ENCODE data around the gene BCAR1.
"Not testable (repeated sequence)": the region's sequence is repeated elsewhere in the genome, so short reads cannot be mapped to it uniquely, and the experiment has no call there.

Gene BCAR1

GRCh38 chr16:75224306-75225082 lies 26.9 kb downstream of the BCAR1 start:
- no peak for DNase-seq

GRCh38 chr16:75223129-75223528 lies 28.3 kb downstream of the BCAR1 start:
- not testable (repeated sequence) for DNase-seq

DNA sequence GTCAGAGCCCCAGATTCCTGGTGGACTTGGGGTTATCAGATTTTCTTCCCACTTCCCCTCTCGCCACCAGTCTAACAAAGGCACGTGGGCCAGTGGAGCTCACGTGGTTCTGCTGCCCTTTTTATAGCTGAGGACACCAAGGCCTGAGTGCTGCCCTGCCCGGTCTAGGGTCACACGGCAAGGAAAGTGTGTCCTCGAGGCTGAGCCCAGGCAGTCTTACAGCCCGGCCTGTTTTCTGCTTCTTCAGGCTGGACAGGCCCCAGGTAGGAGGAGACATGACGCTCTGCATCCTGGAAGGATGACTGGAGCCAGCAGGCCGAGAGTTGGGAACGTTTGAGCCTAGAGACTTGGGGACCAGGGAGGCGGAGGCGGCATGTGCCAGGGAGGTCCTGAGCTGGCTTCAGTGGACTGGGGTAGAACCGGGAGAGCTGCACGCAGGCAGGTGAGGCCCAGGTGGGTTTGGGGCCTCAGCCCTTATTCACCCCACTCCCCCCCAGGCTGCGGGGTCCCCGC lies 29.1 kb downstream of the BCAR1 start:
- no peak for DNase-seq

DNA sequence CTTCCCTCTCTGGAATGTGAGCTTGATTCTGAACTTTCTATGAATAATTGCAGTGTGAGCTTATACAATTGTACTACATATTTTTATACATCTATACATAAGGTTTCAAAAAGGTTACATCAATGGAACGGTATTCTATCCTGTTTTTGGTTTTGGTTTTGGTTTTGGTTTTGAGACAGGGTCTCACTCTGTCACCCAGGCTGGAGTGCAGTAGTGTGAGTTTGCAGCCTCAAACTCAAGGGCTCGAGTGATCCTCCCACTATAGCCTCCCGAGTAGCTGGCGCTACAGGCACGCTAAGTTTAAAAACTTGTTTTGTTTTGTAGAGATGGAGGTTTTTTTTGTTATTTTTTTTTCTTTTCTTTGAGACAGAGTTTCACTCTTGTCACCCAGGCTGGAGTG lies 31.6 kb downstream of the BCAR1 start:
- DNase-seq: no peak

GRCh38 chr16:75219088-75219487 lies 32.3 kb downstream of the BCAR1 start:
- DNase-seq: no peak

DNA sequence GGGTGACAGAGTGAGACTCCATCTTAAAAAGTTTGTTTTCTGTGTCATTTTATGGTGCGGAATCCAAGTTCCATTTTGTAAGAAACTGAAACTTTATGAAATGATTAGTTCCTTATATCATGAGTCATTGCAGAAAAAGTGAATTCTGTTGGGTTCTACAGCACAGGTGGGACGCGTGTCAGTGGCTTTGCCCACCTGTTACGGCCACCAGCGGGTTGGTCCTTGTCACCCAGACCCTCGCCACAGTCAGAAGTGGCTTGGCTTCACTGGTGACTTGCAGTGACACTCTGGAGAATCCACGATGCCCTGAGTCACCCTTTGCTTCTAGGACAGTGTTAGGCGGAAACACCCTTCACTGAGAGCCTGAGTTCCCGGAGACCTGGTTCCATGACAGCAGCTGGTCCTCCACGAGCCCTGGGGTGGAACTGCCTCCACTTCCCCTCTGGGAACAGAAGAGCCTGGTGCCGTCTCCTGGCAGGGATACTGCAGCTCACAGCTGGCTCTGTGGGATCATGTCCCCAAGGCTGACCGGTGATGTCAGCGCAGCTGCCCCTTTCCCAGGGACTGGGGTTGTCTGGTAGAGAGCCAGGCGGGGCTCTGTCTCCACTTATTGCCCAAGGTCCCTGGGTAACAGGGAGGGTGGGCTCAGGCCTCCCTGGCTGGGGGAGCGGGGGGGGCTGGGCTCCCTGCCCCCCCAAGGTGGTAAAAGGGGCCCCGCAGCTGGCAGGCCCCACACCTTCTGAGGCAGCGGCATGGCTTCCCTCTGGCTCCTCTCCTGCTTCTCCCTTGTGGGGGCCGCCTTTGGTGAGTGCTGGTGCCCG lies 33.0 kb downstream of the BCAR1 start, which contains the start of gene CTRB1:
Gene CTRB1, plus strand, starts transcription at position 733 of the 821 bp plus-strand sequence. Its CDS starts 20 bp downstream, at position 753.
- DNase-seq: no peak

DNA sequence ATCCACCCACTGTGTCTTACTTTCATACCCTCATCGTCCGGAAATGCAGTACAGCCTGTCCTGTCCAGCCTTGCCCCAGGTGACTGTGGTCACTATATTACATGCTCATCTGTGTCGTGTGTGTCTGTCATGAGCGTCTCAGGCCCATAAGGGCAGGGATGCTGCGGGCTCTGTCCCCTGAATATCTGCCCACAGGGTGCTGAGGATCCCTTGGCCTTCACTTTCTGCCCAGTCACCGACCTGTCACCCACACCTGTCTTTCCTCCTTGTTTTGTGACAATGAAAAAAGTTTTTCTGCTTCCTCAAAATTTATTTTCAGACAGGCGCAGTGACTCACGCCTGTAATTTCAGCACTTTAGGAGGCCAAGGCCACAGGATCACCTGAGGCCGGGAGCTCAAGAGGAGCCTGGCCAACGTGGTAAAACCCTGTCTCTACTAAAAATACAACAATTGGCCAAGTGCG lies 34.0 kb downstream of the BCAR1 start:
- DNase-seq: no peak

DNA sequence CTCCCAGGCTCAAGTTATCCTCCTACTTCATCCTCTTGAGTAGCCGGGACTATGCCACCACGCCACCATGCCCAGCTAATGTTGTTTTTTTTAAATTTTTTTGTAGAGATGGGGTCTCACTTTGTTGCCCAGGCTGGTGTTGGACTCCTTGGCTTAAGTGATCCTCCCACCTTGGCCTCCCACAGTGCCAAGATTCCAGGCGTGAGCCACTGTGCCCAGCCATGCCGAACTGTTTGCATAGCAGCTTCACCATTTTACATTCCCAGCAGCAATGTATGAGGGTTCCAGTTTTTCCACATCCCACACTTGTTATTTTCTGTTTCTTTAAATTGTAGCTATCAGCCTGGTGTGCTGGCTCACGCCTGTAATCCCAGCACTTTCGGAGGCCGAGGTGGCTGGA lies 34.8 kb downstream of the BCAR1 start:
- no peak for DNase-seq

GRCh38 chr16:75216127-75216526 lies 35.3 kb downstream of the BCAR1 start:
- DNase-seq: no peak

- DNase-seq: not testable (repeated sequence)
Measured at GRCh38 chr16:75211286-75211685, 40.1 kb downstream of the BCAR1 start.

GRCh38 chr16:75209944-75210343 lies 41.5 kb downstream of the BCAR1 start:
- no peak for DNase-seq

- not testable (repeated sequence) for DNase-seq
Measured at GRCh38 chr16:75209514-75209913, 41.9 kb downstream of the BCAR1 start.

- no peak for DNase-seq
Measured at GRCh38 chr16:75208861-75209505, 42.4 kb downstream of the BCAR1 start.

DNA sequence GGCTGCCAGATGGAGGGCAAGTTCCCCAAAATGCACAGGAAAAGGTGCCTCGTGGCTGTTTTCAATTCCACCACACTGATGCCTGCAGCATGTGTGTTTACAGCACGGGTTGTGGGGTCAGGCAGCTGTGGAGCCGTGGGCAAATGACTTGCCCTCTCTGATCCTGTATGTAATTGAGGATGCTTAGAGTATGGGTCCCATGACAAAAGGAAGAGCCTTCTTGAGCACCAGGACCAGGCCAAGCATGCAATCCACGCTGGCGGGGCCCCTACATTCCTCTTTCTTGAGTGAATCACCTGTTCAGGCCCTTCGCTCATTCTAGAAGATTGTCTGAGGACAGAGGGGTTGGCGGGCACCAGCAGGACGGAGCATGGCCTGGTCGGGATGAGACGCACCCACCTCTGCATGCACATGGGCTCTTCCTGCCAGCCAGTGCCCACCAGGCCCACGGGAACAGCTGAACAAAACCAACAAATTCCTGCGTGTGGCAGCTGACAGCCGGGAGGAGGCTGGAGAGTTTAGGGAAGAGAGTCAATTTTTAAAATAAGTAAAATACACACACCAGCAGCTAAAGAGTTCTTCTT lies 43.1 kb downstream of the BCAR1 start:
- DNase-seq: no peak

GRCh38 chr16:75207831-75208230 lies 43.6 kb downstream of the BCAR1 start:
- DNase-seq: no peak

GRCh38 chr16:75206749-75207451 lies 44.5 kb downstream of the BCAR1 start, which contains the start of gene CTRB2:
CTRB2 (minus strand) TSS chr16:75207161; CDS start chr16:75207141, 20 bp downstream.
- no peak for DNase-seq

DNA sequence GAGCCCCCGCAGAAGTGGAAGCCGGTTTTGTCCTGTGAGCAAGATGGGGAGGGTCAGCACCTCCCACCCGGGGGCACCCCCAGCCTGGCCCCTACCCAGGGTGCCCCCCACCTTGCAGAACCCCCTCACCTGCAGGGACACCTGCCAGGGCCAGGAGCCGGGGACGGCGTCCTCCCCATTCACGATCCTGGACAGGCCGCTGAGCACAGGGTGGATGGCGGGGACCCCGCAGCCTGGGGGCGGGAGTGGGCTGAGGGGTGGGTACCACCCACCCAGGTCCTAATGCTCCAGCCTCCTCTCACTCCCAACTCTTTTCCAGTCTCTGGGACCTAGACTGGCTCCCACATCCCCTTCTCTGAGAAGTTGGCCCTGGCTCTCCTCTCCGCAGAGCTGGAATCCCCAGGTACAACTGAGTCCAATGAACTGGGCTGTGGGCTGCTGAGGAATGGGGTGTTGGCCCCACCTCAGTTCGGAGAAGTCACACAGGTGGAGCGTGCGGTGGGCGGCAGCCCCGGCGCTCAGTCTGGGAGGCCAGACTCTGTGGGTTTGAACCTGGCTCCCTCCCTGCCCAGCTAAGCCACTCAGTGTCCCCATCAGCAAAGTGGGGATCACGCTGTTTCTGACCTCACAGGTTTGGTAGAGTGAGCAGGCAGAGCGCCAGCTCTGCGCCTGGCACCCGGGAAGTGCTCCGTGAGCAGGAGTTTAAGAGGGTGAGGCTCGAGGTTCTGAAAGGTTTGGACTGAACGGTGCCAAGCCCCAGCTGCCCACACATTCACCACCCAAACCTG lies 45.3 kb downstream of the BCAR1 start:
- DNase-seq: not testable (repeated sequence)

DNA sequence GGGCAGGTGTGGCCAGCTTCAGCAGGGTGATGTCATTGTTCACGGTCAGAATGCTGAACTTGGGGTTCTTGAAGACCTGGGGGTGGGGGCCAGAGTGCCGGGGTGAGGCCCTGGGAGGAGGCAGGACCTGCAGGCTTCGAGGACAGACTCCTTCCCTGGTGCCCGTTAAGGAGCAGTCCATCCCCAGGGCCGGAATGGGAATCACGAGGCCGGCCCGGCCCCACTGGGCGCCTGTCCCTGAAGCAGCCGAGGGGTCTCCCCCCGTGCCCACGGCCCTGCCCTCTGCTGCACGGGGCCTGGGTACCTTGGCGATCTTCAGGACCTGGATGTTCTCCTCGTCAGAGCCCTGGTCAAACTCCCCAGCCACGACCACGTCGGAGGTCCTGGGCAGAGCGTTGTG lies 46.0 kb downstream of the BCAR1 start:
- DNase-seq: not testable (repeated sequence)

GRCh38 chr16:75204905-75205304 lies 46.5 kb downstream of the BCAR1 start:
- DNase-seq: not testable (repeated sequence)

- DNase-seq: no peak
Measured at GRCh38 chr16:75204410-75204758, 47.0 kb downstream of the BCAR1 start.
